ENCODE results near the gene CHRD.

DNA sequence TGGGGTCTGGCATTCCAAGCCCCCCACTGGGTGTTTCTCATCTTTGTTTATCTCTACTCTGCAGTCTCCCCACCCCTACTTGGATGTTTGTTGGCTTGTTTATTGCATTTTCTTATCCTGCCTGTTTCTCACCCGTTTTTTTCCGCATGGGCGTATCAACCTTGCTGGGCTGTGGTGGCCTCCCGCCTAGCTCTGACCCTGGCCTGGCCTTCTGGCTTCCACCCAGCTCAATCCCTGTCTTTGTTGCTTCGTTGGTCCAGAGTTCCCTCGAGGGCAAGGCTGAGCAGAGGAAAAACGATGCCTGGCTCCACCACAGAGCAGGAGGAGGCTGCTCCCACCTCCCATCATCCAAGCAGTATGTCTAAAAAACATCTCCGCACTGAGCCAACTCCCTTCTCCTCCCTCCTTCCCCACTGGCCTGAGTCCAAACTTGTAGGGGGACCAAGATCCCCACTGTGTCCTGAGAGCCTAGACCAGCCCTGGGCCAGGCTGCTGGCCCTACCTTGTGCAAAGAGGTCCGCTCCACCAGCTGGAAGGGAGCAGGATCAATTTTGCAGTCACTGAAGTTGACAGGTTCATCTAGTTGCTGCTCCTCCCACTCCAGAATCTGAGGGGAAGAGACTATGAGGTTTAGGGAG, 28.2 kb upstream of the CHRD start:
- no peak for TF ChIP-seq MXD4 (CRISPR knock-in tag; IDR thresholded peaks at IDR 0.05; ENCODE audit: borderline replicate concordance)
- TF ChIP-seq CTCF (IDR thresholded peaks at IDR 0.05), result no peak
- TF ChIP-seq, protein P1, sequence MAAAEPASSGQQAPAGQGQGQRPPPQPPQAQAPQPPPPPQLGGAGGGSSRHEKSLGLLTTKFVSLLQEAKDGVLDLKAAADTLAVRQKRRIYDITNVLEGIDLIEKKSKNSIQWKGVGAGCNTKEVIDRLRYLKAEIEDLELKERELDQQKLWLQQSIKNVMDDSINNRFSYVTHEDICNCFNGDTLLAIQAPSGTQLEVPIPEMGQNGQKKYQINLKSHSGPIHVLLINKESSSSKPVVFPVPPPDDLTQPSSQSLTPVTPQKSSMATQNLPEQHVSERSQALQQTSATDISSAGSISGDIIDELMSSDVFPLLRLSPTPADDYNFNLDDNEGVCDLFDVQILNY (CRISPR knock-in tag; IDR thresholded peaks at IDR 0.05), result no peak
- TF ChIP-seq ZSCAN18 (CRISPR knock-in tag; IDR thresholded peaks at IDR 0.05), result no peak
- no peak for TF ChIP-seq SP1 (CRISPR knock-in tag; conservative IDR thresholded peaks at IDR 0.05)
- TF ChIP-seq, protein P2, sequence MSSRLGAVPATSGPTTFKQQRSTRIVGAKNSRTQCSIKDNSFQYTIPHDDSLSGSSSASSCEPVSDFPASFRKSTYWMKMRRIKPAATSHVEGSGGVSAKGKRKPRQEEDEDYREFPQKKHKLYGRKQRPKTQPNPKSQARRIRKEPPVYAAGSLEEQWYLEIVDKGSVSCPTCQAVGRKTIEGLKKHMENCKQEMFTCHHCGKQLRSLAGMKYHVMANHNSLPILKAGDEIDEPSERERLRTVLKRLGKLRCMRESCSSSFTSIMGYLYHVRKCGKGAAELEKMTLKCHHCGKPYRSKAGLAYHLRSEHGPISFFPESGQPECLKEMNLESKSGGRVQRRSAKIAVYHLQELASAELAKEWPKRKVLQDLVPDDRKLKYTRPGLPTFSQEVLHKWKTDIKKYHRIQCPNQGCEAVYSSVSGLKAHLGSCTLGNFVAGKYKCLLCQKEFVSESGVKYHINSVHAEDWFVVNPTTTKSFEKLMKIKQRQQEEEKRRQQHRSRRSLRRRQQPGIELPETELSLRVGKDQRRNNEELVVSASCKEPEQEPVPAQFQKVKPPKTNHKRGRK (CRISPR knock-in tag; IDR thresholded peaks at IDR 0.05; ENCODE audit: borderline replicate concordance), result no peak
- TF ChIP-seq FOXK1 (CRISPR knock-in tag; IDR thresholded peaks at IDR 0.05), result no peak
- TF ChIP-seq, protein P3, sequence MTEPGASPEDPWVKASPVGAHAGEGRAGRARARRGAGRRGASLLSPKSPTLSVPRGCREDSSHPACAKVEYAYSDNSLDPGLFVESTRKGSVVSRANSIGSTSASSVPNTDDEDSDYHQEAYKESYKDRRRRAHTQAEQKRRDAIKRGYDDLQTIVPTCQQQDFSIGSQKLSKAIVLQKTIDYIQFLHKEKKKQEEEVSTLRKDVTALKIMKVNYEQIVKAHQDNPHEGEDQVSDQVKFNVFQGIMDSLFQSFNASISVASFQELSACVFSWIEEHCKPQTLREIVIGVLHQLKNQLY (CRISPR knock-in tag; IDR thresholded peaks at IDR 0.05), result no peak
- TF ChIP-seq ZNF121 (CRISPR knock-in tag; IDR thresholded peaks at IDR 0.05), result no peak
- no peak for TF ChIP-seq ELF4 (CRISPR knock-in tag; IDR thresholded peaks at IDR 0.05; ENCODE audit: low read depth)
